Stimulated activated naive CD8-positive, alpha-beta T cell treated with anti-CD3 and anti-CD28 coated beads, Interleukin-15, Interleukin-2, amounts not matched to agents 100 ng/mL and 50 ng/mL, for 24 hours (primary cell): ENCODE data around the gene MBTD1.
A peak's percentile ranks its signal among the peaks of the same experiment; 100 is the strongest.
"Not testable (repeated sequence)": the region's sequence is repeated elsewhere in the genome, so short reads cannot be mapped to it uniquely, and the experiment has no call there.

ENCODE experiments used
- H3K27ac Mint-ChIP-seq: one replicate; pipeline ENCODE4 v1.8.0; 2021; ENCODE audit warnings: mild to moderate bottlenecking, mixed read lengths
- H3K27me3 Mint-ChIP-seq: one replicate; pipeline ENCODE4 v1.8.0; 2021; ENCODE audit warnings: mixed read lengths
- H3K36me3 Mint-ChIP-seq: one replicate; pipeline ENCODE4 v1.8.0; 2021; ENCODE audit warnings: low read depth, mixed read lengths
- H3K4me1 Mint-ChIP-seq: one replicate; pipeline ENCODE4 v1.8.0; 2021; ENCODE audit warnings: low read depth, mixed read lengths
- H3K4me3 Mint-ChIP-seq: one replicate; pipeline ENCODE4 v1.8.0; 2021; ENCODE audit warnings: mild to moderate bottlenecking, mixed read lengths
- H3K9me3 Mint-ChIP-seq: one replicate; pipeline ENCODE4 v1.8.0; 2021; ENCODE audit warnings: mixed read lengths

MBTD1 gene

GRCh38 chr17:51259564-51260236, at the start of gene MBTD1:
Gene MBTD1 (minus strand): TSS chr17:51260049. CDS start chr17:51225161, 34,888 bp downstream.
- H3K27me3 Mint-ChIP-seq = no peaks in the 10 kb centered on the region
- peak within 1 kb of the TSS; percentile 99 for H3K27ac Mint-ChIP-seq
- peaks cover 71% of the 10 kb centered on the region for H3K4me1 Mint-ChIP-seq
- no peaks in the 10 kb centered on the region for H3K9me3 Mint-ChIP-seq
- peaks cover 64% of the 10 kb centered on the region for H3K36me3 Mint-ChIP-seq
- peak within 1 kb of the TSS; percentile 89 for H3K4me3 Mint-ChIP-seq

GRCh38 chr17:51305182-51305581, 45.3 kb upstream of the MBTD1 start:
- Mint-ChIP-seq H3K9me3 (peaks cover 12% of the 10 kb centered on the region), H3K36me3 (peaks cover 6% of the 10 kb centered on the region), H3K4me3 (no peak overlapping the region), H3K4me1 (no peaks in the 10 kb centered on the region), H3K27ac (no peak overlapping the region), H3K27me3 (peaks cover 10% of the 10 kb centered on the region)

- Mint-ChIP-seq H3K4me1 (peaks cover 4% of the 10 kb centered on the region), H3K36me3 (peaks cover 29% of the 10 kb centered on the region), H3K27ac (no peak overlapping the region), H3K27me3 (no peaks in the 10 kb centered on the region), H3K9me3 (no peaks in the 10 kb centered on the region), H3K4me3 (no peak overlapping the region)
Measured at GRCh38 chr17:51299859-51300258, 40.0 kb upstream of the MBTD1 start.

- no peak overlapping the region for H3K4me3 Mint-ChIP-seq
- H3K9me3 Mint-ChIP-seq = no peaks in the 10 kb centered on the region
- H3K27ac Mint-ChIP-seq = no peak overlapping the region
- peaks cover 4% of the 10 kb centered on the region for H3K4me1 Mint-ChIP-seq
- H3K36me3 Mint-ChIP-seq = peaks cover 39% of the 10 kb centered on the region
- H3K27me3 Mint-ChIP-seq = no peaks in the 10 kb centered on the region
Measured at GRCh38 chr17:51298508-51299371, 38.9 kb upstream of the MBTD1 start.

- not testable (repeated sequence) for H3K27ac Mint-ChIP-seq, H3K4me3 Mint-ChIP-seq, H3K27me3 Mint-ChIP-seq, H3K4me1 Mint-ChIP-seq, H3K9me3 Mint-ChIP-seq
- peaks cover 68% of the 10 kb centered on the region for H3K36me3 Mint-ChIP-seq
Measured at GRCh38 chr17:51294338-51294737, 34.5 kb upstream of the MBTD1 start.

- H3K27ac Mint-ChIP-seq = no peak overlapping the region
- peaks cover 87% of the 10 kb centered on the region for H3K36me3 Mint-ChIP-seq
- H3K9me3 Mint-ChIP-seq = no peaks in the 10 kb centered on the region
- no peaks in the 10 kb centered on the region for H3K27me3 Mint-ChIP-seq
- no peaks in the 10 kb centered on the region for H3K4me1 Mint-ChIP-seq
- no peak overlapping the region for H3K4me3 Mint-ChIP-seq
Measured at GRCh38 chr17:51289696-51290111, 29.9 kb upstream of the MBTD1 start.

GRCh38 chr17:51287412-51287811, 27.6 kb upstream of the MBTD1 start:
- Mint-ChIP-seq H3K27ac (peak overlapping the region; percentile 3), H3K4me3 (no peak overlapping the region), H3K9me3 (no peaks in the 10 kb centered on the region), H3K4me1 (no peaks in the 10 kb centered on the region), H3K36me3 (peaks cover 79% of the 10 kb centered on the region), H3K27me3 (no peaks in the 10 kb centered on the region)

- Mint-ChIP-seq H3K9me3 (no peaks in the 10 kb centered on the region), H3K36me3 (peaks cover 75% of the 10 kb centered on the region), H3K27ac (peak overlapping the region; percentile 9), H3K27me3 (no peaks in the 10 kb centered on the region), H3K4me1 (peaks cover 4% of the 10 kb centered on the region), H3K4me3 (no peak overlapping the region)
Measured at GRCh38 chr17:51279183-51279582, 19.3 kb upstream of the MBTD1 start.

- Mint-ChIP-seq H3K4me3 (no peak overlapping the region), H3K9me3 (no peaks in the 10 kb centered on the region), H3K27me3 (no peaks in the 10 kb centered on the region), H3K4me1 (peaks cover 12% of the 10 kb centered on the region), H3K36me3 (peaks cover 86% of the 10 kb centered on the region), H3K27ac (no peak overlapping the region)
Measured at GRCh38 chr17:51275381-51275780, 15.5 kb upstream of the MBTD1 start.

- H3K27me3 Mint-ChIP-seq = no peaks in the 10 kb centered on the region
Measured at GRCh38 chr17:51272812-51273211, 13.0 kb upstream of the MBTD1 start.

GRCh38 chr17:51270636-51271035, 10.8 kb upstream of the MBTD1 start:
- Mint-ChIP-seq H3K27me3 (no peaks in the 10 kb centered on the region), H3K36me3 (peaks cover 83% of the 10 kb centered on the region), H3K4me3 (no peak overlapping the region), H3K27ac (no peak overlapping the region), H3K4me1 (peaks cover 28% of the 10 kb centered on the region), H3K9me3 (no peaks in the 10 kb centered on the region)

More at GRCh38 chr17:51272812-51273211, 13.0 kb upstream of the MBTD1 start:
- H3K36me3 Mint-ChIP-seq = peaks cover 86% of the 10 kb centered on the region
- no peak overlapping the region for H3K4me3 Mint-ChIP-seq
- no peak overlapping the region for H3K27ac Mint-ChIP-seq
- H3K9me3 Mint-ChIP-seq = no peaks in the 10 kb centered on the region
- H3K4me1 Mint-ChIP-seq = peaks cover 16% of the 10 kb centered on the region

- Mint-ChIP-seq H3K4me3 (no peak overlapping the region), H3K36me3 (peaks cover 78% of the 10 kb centered on the region), H3K9me3 (no peaks in the 10 kb centered on the region), H3K4me1 (peaks cover 26% of the 10 kb centered on the region), H3K27ac (no peak overlapping the region), H3K27me3 (no peaks in the 10 kb centered on the region)
Measured at GRCh38 chr17:51269991-51270390, 10.1 kb upstream of the MBTD1 start.

- peaks cover 51% of the 10 kb centered on the region for H3K4me1 Mint-ChIP-seq
- H3K27ac Mint-ChIP-seq, H3K27me3 Mint-ChIP-seq, H3K4me3 Mint-ChIP-seq, H3K9me3 Mint-ChIP-seq: not testable (repeated sequence)
- peaks cover 65% of the 10 kb centered on the region for H3K36me3 Mint-ChIP-seq
Measured at GRCh38 chr17:51264466-51264865, 4.6 kb upstream of the MBTD1 start.

- Mint-ChIP-seq H3K4me3 (peak overlapping the region; percentile 73), H3K36me3 (peaks cover 59% of the 10 kb centered on the region), H3K4me1 (peaks cover 63% of the 10 kb centered on the region), H3K27me3 (no peaks in the 10 kb centered on the region), H3K9me3 (no peaks in the 10 kb centered on the region), H3K27ac (peak overlapping the region; percentile 87)
Measured at GRCh38 chr17:51263006-51263405, 3.2 kb upstream of the MBTD1 start.
